HepG2 (cell line): Measurements from ENCODE around the gene LILRB4. TPM values are rescaled to one million over a fixed set of nuclear protein-coding genes. Genes with fewer than 3 reads are reported as not detected.

Source experiments
- ATAC-seq: fragments of 200-7000 bp; cut with Tn5 transposase; 3 replicates; pipeline ENCODE4 v1.9.1; 2020; ENCODE audit warnings: mild to moderate bottlenecking, moderate library complexity
- BruUV-seq: library from RNA; stranded (reverse); fragments of 400-500 nt; replicated peaks from 2 replicates; lab custom pipeline; 2021; lab: Mats Ljungman, UMichigan
- CTCF ChIA-PET: fragments of 300-600 bp; formaldehyde crosslinking; extraction: SDS; loops from one replicate; lab custom pipeline; 2021; ENCODE audit warnings: low total read pairs, inconsistent platforms, low intra/inter-chr PET ratio; lab: Yijun Ruan, JAX
- POLR2A ChIA-PET: fragments of 350-600 bp; sonication (Branson Sonifier 250); formaldehyde crosslinking; loops from one replicate; lab custom pipeline; 2020; ENCODE audit warnings: antibody characterized with exemption, inconsistent platforms; lab: Yijun Ruan, JAX
- DNase-seq: peaks from one replicate; pipeline ENCODE4 v3.0.0-alpha.2; 2015; ENCODE audit warnings: low spot score
- FAIRE-seq: peaks from 3 replicates; lab custom pipeline; 2011; peaks lifted over from hg19 to GRCh38; lab: Jason Lieb, UNC
- H2AFZ ChIP-seq: one replicate; pipeline ENCODE4 v1.6.1; 2011; ENCODE audit warnings: low read length, inconsistent platforms
- H3K27ac ChIP-seq: fragments of 300-600 bp; 3 replicates; pipeline ENCODE4 v1.8.0; 2011; ENCODE audit warnings: mixed run types, mild to moderate bottlenecking, mixed read lengths, low read length, inconsistent platforms; ENCODE audit not compliant: insufficient read depth; ENCODE audit errors: extremely low read length
- H3K27me3 ChIP-seq, 2 experiments: fragments of 200-600 bp in 1 of 2; 2 replicates in 1 of 2; 3 replicates in 1 of 2; pipeline versions ENCODE4 v1.6.0 to v1.8.0; 2011; ENCODE audit warnings: low read length in 2 of 2, mild to moderate bottlenecking in 2 of 2, moderate library complexity in 2 of 2, inconsistent platforms in 1 of 2; ENCODE audit not compliant: insufficient read depth in 2 of 2, control insufficient read depth in 1 of 2
- H3K36me3 ChIP-seq, 2 experiments: fragments of 200-600 bp in 1 of 2; replicated peaks in 1 of 2; 2 replicates in 1 of 2; 3 replicates in 1 of 2; pipeline versions ENCODE4 v1.5.1 to v1.8.0; 2011; ENCODE audit warnings: low read length in 2 of 2, inconsistent platforms in 1 of 2; ENCODE audit not compliant: insufficient read depth in 2 of 2, control insufficient read depth in 1 of 2
- H3K4me1 ChIP-seq: 2 replicates; pipeline ENCODE4 v1.5.1; 2012; ENCODE audit warnings: low read length, inconsistent platforms; ENCODE audit not compliant: insufficient read depth
- H3K4me2 ChIP-seq: 2 replicates; pipeline ENCODE4 v1.6.0; 2011; ENCODE audit warnings: low read depth, low read length, inconsistent platforms
- H3K4me3 ChIP-seq, 3 experiments: fragments of 200-600 bp in 1 of 3; sonication (generic), shearing (Covaris generic) in 1 of 3; replicated peaks in 1 of 3; 2 replicates each; pipeline ENCODE4 v1.5.1; 2011 to 2016; ENCODE audit warnings: low read length in 3 of 3, inconsistent platforms in 2 of 3, low read depth in 2 of 3, mild to moderate bottlenecking in 2 of 3, control low read depth in 1 of 3, mixed read lengths in 1 of 3; ENCODE audit not compliant: insufficient read depth in 1 of 3
- H3K79me2 ChIP-seq: one replicate; pipeline ENCODE4 v1.6.1; 2011; ENCODE audit warnings: low read length, inconsistent platforms; ENCODE audit not compliant: insufficient read depth
- H3K9ac ChIP-seq: 2 replicates; pipeline ENCODE4 v1.6.0; 2011; ENCODE audit warnings: mild to moderate bottlenecking, low read depth, low read length, inconsistent platforms; ENCODE audit not compliant: insufficient read depth
- H3K9me3 ChIP-seq: 2 replicates; pipeline ENCODE4 v1.5.1; 2012; ENCODE audit warnings: mild to moderate bottlenecking, low read length
- H4K20me1 ChIP-seq: 2 replicates; pipeline ENCODE4 v1.6.0; 2011; ENCODE audit warnings: inconsistent platforms, mild to moderate bottlenecking, low read length, moderate library complexity; ENCODE audit not compliant: insufficient read depth
- ADNP ChIP-seq: sonication (generic); formaldehyde crosslinking; IDR thresholded peaks from 2 replicates; pipeline ENCODE4 v1.4.0; 2020; ENCODE audit warnings: missing genetic modification reagents
- ATF7 ChIP-seq, 2 experiments: fragments of 450-650 bp in 1 of 2; sonication (generic) in 1 of 2; formaldehyde crosslinking in 1 of 2; IDR thresholded peaks; 2 replicates each; pipeline versions ENCODE4 v1.4.0 to v1.6.1; 2016 to 2020; ENCODE audit warnings: antibody characterized with exemption in 1 of 2, mild to moderate bottlenecking in 1 of 2, missing genetic modification reagents in 1 of 2
- ATRX ChIP-seq: sonication (generic); formaldehyde crosslinking; IDR thresholded peaks from 2 replicates; pipeline ENCODE4 v1.4.0; 2020; ENCODE audit warnings: missing genetic modification reagents, borderline replicate concordance
- ISX ChIP-seq: sonication (generic); formaldehyde crosslinking; conservative IDR thresholded peaks from 2 replicates; pipeline ENCODE4 v1.5.0; 2020; ENCODE audit warnings: missing genetic modification reagents
- NBN ChIP-seq: fragments of 450-650 bp; conservative IDR thresholded peaks from 2 replicates; pipeline ENCODE4 v1.6.1; 2017
- ZFX ChIP-seq: sonication (generic); formaldehyde crosslinking; IDR thresholded peaks from 2 replicates; pipeline ENCODE4 v1.4.0; 2020; ENCODE audit warnings: mild to moderate bottlenecking, low read depth, missing genetic modification reagents, moderate library complexity
- ZKSCAN1 ChIP-seq: fragments of 150-350 bp; IDR thresholded peaks from 2 replicates; pipeline ENCODE4 v1.6.1; 2014; ENCODE audit warnings: low read length
- ZNF567 ChIP-seq: sonication (generic); formaldehyde crosslinking; IDR thresholded peaks from 2 replicates; pipeline ENCODE4 v1.8.1; 2023; ENCODE audit warnings: mild to moderate bottlenecking, missing genetic modification reagents, borderline replicate concordance
- ZNF629 ChIP-seq: sonication (generic); formaldehyde crosslinking; conservative IDR thresholded peaks from 2 replicates; pipeline ENCODE4 v1.5.0; 2020; ENCODE audit warnings: missing genetic modification reagents
- ZNF792 ChIP-seq: IDR thresholded peaks from 2 replicates; pipeline ENCODE4 v1.6.1; 2016
- ZNF839 ChIP-seq: sonication (generic); formaldehyde crosslinking; IDR thresholded peaks from 2 replicates; pipeline ENCODE4 v1.4.0; 2020; ENCODE audit warnings: missing genetic modification reagents, mild to moderate bottlenecking, borderline replicate concordance
- WGBS: methylation state at CpG from one replicate; pipeline ENCODE4 v1.1.6; 2017; ENCODE audit warnings: low lambda C conversion rate; 5-methylcytosine and 5-hydroxymethylcytosine counted together
- in situ Hi-C: cut with HindIII; loops from 2 replicates; pipeline ENCODE4 v1.10.0; 2017; ENCODE audit warnings: low pct_unique_long_range_greater_than_20kb; ENCODE audit not compliant: extremely low pct_ligation_motif_present
- intact Hi-C: fragments of 100-400 bp; cut with micrococcal nuclease; formaldehyde crosslinking; loops from one replicate; pipeline ENCODE4 v1.10.0; 2022; ENCODE audit not compliant: unreplicated experiment
- polyA plus RNA-seq, 8 experiments: library from polyadenylated mRNA; depleted of rRNA in 3 of 8; stranded (reverse) in 7 of 8; unstranded in 1 of 8; fragments of >200 nt; fragmentation: Illumina TruSeq in 4 of 8; extraction: Trizol in 4 of 8; gene quantifications; 2 replicates each; pipeline versions ENCODE4 v1.2.1 to v1.2.3, GENCODE V29; 2011 to 2016; ENCODE audit warnings: low read depth in 4 of 8, missing spikeins in 1 of 8, mixed read lengths in 1 of 8; ENCODE audit not compliant: insufficient read depth in 1 of 8
- total RNA-seq, 5 experiments: library from RNA; depleted of rRNA; stranded (reverse); fragments of >200 nt; fragmentation: Illumina TruSeq; extraction: Trizol; gene quantifications; 2 replicates each; pipeline ENCODE4 v1.2.3, GENCODE V29; 2016; ENCODE audit warnings: low read depth in 1 of 5
- TF ChIP-seq, protein P1 (sequence below): fragments of 450-650 bp; IDR thresholded peaks from 2 replicates; pipeline ENCODE4 v1.6.1; 2017
- TF ChIP-seq, protein P2 (sequence below): sonication (generic); formaldehyde crosslinking; IDR thresholded peaks from 2 replicates; pipeline ENCODE4 v1.4.0; 2020; ENCODE audit warnings: mild to moderate bottlenecking, missing genetic modification reagents
- TF ChIP-seq, protein P3 (sequence below): sonication (generic); formaldehyde crosslinking; IDR thresholded peaks from 2 replicates; pipeline ENCODE4 v1.4.0; 2020; ENCODE audit warnings: missing genetic modification reagents; ENCODE audit errors: not compliant biosample characterization

LILRB4 gene
- total and polyA plus RNA-seq, 2 of the 13 experiments (the other 11 are each of a cell fraction or from before 2014, with no cell fraction given), result not detected

- no peak overlapping the region for H2AFZ ChIP-seq
- H3K4me2 ChIP-seq, result no peak overlapping the region
- intact Hi-C loops, result no loop called here
- no peak overlapping the region for H3K4me3 ChIP-seq
- no peak overlapping the region for H3K9ac ChIP-seq
- in situ Hi-C loops, result no loop called here
- ChIA-PET CTCF (no interaction called here), POLR2A (no interaction called here)
- DNase-seq (no peak), ATAC-seq (no peak), FAIRE-seq (no peak)
- H4K20me1 ChIP-seq, result no peaks in the 10 kb centered on the region
- TF ChIP-seq ZFX (CRISPR knock-in tag), result no peak
- H3K36me3 ChIP-seq, result no peaks in the 10 kb centered on the region
- H3K9me3 ChIP-seq, result no peaks in the 10 kb centered on the region
- no peaks in the 10 kb centered on the region for H3K79me2 ChIP-seq
- no peaks in the 10 kb centered on the region for H3K4me1 ChIP-seq
- H3K27ac ChIP-seq, result no peak overlapping the region
- WGBS, result 70% methylated on average over 11 of the region's 13 CpGs
- BruUV-seq, result no TSS peak
- no peaks in the 10 kb centered on the region for H3K27me3 ChIP-seq
Observed at GRCh38 chr19:54661846-54662481, 821 bp upstream of the LILRB4 start.

DNA sequence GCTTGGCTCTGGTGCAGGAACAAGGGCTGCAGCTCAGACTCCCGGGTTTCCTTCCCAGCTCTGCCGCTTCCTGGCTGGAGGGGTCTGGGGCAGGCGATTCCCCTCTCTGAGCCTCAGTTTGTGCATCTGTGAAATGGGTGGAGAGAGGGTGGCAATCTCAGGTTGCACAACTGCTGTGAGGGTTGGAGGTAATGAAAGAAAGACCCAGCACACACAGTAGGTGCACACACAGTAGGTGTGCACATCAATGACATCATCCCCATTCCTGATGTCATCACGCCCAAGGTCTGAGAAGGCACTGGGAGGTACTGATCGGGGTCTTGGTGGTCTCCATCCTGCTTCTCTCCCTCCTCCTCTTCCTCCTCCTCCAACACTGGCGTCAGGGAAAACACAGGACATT, 2.7 kb downstream of the LILRB4 start:
- no peaks in the 10 kb centered on the region for H3K27me3 ChIP-seq
- no peak overlapping the region for H3K4me3 ChIP-seq
- H2AFZ ChIP-seq, result no peak overlapping the region
- no peak for DNase-seq
- BruUV-seq, result no TSS peak
- in situ Hi-C loops, result no loop called here
- ChIA-PET CTCF (no interaction called here), POLR2A (no interaction called here)
- H4K20me1 ChIP-seq, result no peaks in the 10 kb centered on the region
- H3K9ac ChIP-seq, result no peak overlapping the region
- intact Hi-C loops, result no loop called here
- no peaks in the 10 kb centered on the region for H3K79me2 ChIP-seq
- no peak overlapping the region for H3K27ac ChIP-seq
- no peaks in the 10 kb centered on the region for H3K9me3 ChIP-seq
- 6% methylated on average over 5 of the region's 6 CpGs for WGBS
- FAIRE-seq, result no peak
- ATAC-seq, result no peak
- H3K4me1 ChIP-seq, result no peaks in the 10 kb centered on the region
- no peaks in the 10 kb centered on the region for H3K36me3 ChIP-seq
- H3K4me2 ChIP-seq, result no peak overlapping the region
- peak; percentile 82 for TF ChIP-seq ZKSCAN1
- no peak for TF ChIP-seq ZNF839
- TF ChIP-seq ISX, result no peak
- TF ChIP-seq ZNF629 (CRISPR knock-in tag), result peak; percentile 74
- TF ChIP-seq, protein P1, sequence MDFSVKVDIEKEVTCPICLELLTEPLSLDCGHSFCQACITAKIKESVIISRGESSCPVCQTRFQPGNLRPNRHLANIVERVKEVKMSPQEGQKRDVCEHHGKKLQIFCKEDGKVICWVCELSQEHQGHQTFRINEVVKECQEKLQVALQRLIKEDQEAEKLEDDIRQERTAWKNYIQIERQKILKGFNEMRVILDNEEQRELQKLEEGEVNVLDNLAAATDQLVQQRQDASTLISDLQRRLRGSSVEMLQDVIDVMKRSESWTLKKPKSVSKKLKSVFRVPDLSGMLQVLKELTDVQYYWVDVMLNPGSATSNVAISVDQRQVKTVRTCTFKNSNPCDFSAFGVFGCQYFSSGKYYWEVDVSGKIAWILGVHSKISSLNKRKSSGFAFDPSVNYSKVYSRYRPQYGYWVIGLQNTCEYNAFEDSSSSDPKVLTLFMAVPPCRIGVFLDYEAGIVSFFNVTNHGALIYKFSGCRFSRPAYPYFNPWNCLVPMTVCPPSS, result no peak
- TF ChIP-seq ZNF567 (CRISPR knock-in tag), result no peak
- no peak for TF ChIP-seq ADNP
- TF ChIP-seq, protein P2, sequence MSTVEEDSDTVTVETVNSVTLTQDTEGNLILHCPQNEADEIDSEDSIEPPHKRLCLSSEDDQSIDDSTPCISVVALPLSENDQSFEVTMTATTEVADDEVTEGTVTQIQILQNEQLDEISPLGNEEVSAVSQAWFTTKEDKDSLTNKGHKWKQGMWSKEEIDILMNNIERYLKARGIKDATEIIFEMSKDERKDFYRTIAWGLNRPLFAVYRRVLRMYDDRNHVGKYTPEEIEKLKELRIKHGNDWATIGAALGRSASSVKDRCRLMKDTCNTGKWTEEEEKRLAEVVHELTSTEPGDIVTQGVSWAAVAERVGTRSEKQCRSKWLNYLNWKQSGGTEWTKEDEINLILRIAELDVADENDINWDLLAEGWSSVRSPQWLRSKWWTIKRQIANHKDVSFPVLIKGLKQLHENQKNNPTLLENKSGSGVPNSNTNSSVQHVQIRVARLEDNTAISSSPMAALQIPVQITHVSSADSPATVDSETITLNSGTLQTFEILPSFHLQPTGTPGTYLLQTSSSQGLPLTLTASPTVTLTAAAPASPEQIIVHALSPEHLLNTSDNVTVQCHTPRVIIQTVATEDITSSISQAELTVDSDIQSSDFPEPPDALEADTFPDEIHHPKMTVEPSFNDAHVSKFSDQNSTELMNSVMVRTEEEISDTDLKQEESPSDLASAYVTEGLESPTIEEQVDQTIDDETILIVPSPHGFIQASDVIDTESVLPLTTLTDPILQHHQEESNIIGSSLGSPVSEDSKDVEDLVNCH (CRISPR knock-in tag), result no peak
- TF ChIP-seq, protein P3, sequence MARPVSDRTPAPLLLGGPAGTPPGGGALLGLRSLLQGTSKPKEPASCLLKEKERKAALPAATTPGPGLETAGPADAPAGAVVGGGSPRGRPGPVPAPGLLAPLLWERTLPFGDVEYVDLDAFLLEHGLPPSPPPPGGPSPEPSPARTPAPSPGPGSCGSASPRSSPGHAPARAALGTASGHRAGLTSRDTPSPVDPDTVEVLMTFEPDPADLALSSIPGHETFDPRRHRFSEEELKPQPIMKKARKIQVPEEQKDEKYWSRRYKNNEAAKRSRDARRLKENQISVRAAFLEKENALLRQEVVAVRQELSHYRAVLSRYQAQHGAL (CRISPR knock-in tag), result no peak
- TF ChIP-seq NBN, result no peak
- TF ChIP-seq ATRX (CRISPR knock-in tag), result no peak
- no peak for TF ChIP-seq ZNF792 (CRISPR knock-in tag)
- peak; percentile 91 for TF ChIP-seq ATF7 (IDR thresholded peaks at IDR 0.05)
- TF ChIP-seq ATF7 (CRISPR knock-in tag; IDR thresholded peaks at IDR 0.05), result no peak
